ENCODE results near the gene CAT.

Gene CAT

DNA sequence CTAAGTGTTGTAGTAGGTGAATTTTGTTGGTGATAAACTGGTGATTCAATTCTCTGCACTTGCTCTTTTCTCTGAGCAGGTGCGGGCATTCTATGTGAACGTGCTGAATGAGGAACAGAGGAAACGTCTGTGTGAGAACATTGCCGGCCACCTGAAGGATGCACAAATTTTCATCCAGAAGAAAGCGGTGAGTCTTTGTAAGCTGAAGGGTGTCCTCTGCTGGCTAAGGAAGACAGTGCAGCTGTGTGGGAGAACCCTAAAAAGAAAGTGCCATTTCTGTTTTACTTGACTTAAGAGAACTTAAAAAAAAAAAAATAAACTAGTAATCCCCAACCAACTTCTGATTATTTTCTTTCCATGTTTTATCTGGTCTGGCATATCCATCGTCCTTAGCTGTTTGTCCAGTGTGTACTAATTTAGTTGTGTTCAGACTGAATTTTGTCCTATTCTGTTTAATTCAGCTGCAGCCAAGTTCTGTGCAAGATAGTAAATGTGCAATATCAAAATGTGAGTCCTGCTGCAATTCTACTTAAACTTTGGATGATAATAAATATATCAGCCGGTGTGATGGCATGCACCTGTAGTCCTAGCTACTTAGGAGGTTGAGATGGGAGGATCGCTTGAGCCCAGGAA, 29.6 kb downstream of the CAT start:
- DNase-seq (ENCODE audit: low spot score), result no peak
- TF ChIP-seq, protein P1, sequence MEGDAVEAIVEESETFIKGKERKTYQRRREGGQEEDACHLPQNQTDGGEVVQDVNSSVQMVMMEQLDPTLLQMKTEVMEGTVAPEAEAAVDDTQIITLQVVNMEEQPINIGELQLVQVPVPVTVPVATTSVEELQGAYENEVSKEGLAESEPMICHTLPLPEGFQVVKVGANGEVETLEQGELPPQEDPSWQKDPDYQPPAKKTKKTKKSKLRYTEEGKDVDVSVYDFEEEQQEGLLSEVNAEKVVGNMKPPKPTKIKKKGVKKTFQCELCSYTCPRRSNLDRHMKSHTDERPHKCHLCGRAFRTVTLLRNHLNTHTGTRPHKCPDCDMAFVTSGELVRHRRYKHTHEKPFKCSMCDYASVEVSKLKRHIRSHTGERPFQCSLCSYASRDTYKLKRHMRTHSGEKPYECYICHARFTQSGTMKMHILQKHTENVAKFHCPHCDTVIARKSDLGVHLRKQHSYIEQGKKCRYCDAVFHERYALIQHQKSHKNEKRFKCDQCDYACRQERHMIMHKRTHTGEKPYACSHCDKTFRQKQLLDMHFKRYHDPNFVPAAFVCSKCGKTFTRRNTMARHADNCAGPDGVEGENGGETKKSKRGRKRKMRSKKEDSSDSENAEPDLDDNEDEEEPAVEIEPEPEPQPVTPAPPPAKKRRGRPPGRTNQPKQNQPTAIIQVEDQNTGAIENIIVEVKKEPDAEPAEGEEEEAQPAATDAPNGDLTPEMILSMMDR (IDR thresholded peaks at IDR 0.05), result no peak
- no peak overlapping the region for H3K27ac ChIP-seq
- H3K4me3 ChIP-seq, result no peak overlapping the region

GRCh38 chr11:34473603-34474169, 35.0 kb downstream of the CAT start:
- Histone ChIP-seq H3K27ac (no peak overlapping the region), H3K4me3 (no peak overlapping the region)
- TF ChIP-seq, protein P1 (IDR thresholded peaks at IDR 0.05), result no peak
- DNase-seq (ENCODE audit: low spot score), result no peak

- no peak for DNase-seq (ENCODE audit: low spot score)
- Histone ChIP-seq H3K4me3 (no peak overlapping the region), H3K27ac (no peak overlapping the region)
- TF ChIP-seq, protein P1 (IDR thresholded peaks at IDR 0.05), result no peak
Measured at GRCh38 chr11:34475656-34476055, 36.9 kb downstream of the CAT start.

DNA sequence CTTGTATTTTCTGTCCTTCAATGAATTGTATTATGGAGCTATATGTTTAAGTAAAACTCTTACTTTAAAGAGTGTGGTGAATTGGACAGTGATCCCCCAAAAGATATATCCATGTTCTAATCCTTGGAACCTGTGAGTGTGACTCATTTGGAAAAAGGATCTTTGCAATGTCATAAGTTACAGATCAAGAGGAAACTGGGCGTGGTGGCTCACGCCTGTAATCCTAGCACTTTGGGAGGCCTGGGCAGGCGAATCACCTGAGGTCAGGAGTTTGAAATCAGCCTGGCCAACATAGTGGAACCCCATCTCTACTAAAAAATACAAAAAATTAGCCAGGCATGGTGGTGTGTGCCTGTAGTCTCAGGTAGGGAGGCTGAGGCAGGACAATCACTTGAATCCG, 38.1 kb downstream of the CAT start:
- no peak for DNase-seq (ENCODE audit: low spot score)
- H3K27ac ChIP-seq, result no peak overlapping the region
- TF ChIP-seq, protein P1 (IDR thresholded peaks at IDR 0.05), result no peak
- H3K4me3 ChIP-seq, result no peak overlapping the region

GRCh38 chr11:34478845-34479663, 40.3 kb downstream of the CAT start:
- TF ChIP-seq, protein P1 (IDR thresholded peaks at IDR 0.05), result no peak
- no peak overlapping the region for H3K4me3 ChIP-seq
- no peak overlapping the region for H3K27ac ChIP-seq
- DNase-seq (ENCODE audit: low spot score), result no peak

- no peak overlapping the region for H3K27ac ChIP-seq
- no peak overlapping the region for H3K4me3 ChIP-seq
- TF ChIP-seq, protein P1 (IDR thresholded peaks at IDR 0.05), result no peak
- no peak for DNase-seq (ENCODE audit: low spot score)
Measured at GRCh38 chr11:34480314-34480713, 41.6 kb downstream of the CAT start.

All from coronary artery (tissue), 2 donors.